Stimulated activated CD4-positive, alpha-beta T cell treated with anti-CD3 and anti-CD28 coated beads, Interleukin-15, amount 100 ng/mL, for 1 hour (primary cell): ENCODE measurements around the gene DGKE.

Source experiments
- DNase-seq, 2 donors: peaks; one replicate each; pipeline ENCODE4 v3.0.0-alpha.2; 2020; ENCODE audit warnings: low read depth in 1 of 2, low spot score in 1 of 2

DGKE gene

GRCh38 chr17:56845934-56846333 lies 12.0 kb downstream of the DGKE start:
- no peak for DNase-seq

DNA sequence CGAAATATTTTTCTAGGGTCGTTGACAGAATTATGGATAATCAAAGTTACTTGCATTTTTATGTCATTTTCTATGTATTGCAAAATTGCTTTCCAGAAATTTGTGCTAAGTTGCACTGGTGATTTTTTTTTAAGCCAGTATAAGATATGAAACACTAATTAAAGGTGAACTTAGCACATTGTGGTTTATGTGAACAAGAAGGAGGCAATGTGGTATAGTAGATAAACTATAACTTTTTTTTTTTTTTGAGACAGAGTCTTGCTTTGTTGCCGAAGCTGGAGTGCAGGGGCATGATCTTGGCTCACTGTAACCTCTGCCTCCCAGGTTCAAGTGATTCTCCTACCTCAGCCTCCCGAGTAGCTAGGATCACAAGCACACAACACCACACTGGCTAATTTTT lies 13.2 kb downstream of the DGKE start:
- DNase-seq = no peak

- no peak for DNase-seq
Observed at GRCh38 chr17:56849131-56849530, 15.2 kb downstream of the DGKE start.

GRCh38 chr17:56850591-56850990 lies 16.6 kb downstream of the DGKE start:
- no peak for DNase-seq

- DNase-seq = no peak
Observed at GRCh38 chr17:56851008-56851407, 17.1 kb downstream of the DGKE start.

GRCh38 chr17:56861899-56862298 lies 27.9 kb downstream of the DGKE start:
- no peak for DNase-seq

- DNase-seq = no peak
Observed at GRCh38 chr17:56863974-56864373, 30.0 kb downstream of the DGKE start.

- DNase-seq = no peak
Observed at GRCh38 chr17:56866076-56866475, 32.1 kb downstream of the DGKE start.

GRCh38 chr17:56866496-56866895 lies 32.5 kb downstream of the DGKE start:
- no peak for DNase-seq

GRCh38 chr17:56867948-56868376 lies 34.0 kb downstream of the DGKE start:
- no peak for DNase-seq

- DNase-seq = no peak
Observed at GRCh38 chr17:56868716-56869115, 34.8 kb downstream of the DGKE start.

- DNase-seq = no peak
Observed at GRCh38 chr17:56870081-56870651, 36.2 kb downstream of the DGKE start.

- DNase-seq = no peak
Observed at GRCh38 chr17:56876766-56877179, 42.8 kb downstream of the DGKE start.

DNA sequence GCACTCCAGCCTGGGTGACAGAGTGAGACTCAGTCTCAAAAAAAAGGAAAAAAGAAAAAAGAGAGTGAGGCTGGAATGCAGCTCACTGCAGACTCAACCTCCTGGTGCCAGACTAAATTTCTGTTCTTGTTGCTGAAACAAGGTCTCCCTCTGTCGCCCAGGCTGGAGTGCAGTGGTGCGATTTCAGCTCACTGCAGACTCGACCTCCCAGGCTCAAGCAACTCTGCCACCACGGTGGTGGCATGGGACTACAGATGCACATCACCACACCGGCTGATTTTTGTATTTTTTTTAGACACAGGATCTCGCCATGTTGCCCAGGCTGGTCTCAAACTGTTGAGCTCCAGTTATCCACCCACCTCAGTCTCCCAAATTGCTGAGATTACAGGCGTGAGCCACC lies 45.3 kb downstream of the DGKE start:
- DNase-seq = no peak

DNA sequence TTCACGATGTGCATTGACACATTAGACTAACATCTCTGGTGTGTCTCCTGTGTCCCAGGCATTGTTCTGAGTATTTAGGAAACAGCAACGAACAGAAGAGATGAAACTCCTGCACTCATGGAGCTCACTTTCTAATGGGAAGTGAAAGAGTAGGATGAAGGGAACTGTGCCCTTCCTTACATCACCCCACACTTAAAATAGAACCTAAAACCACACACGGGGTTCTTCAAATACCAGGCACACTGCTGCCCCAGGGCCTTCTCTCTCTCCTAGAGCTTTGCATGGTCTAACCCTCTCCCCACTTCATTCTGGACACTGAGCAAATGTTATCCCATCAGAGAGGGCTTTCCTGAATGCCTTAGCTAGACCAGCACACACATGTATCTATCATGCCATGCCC lies 46.2 kb downstream of the DGKE start:
- no peak for DNase-seq

DNA sequence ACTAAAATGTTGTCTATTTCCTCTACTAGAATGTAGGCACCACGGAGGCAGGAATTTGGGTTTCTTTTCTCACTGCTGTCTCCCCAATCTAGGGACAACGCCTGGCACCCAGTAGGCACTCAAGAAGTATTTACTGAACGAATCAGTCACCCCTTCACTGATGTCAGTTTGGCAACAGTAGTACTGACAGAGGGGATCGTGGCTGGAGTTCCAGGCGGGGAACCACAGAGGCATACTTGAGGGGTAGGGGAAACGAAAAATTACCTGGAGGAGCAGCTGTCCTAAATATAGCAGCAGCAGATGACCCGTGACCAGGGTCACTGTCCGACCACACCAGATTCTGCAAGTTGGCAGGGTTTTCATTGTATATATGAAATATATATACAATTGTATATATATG lies 46.6 kb downstream of the DGKE start:
- no peak for DNase-seq

DNA sequence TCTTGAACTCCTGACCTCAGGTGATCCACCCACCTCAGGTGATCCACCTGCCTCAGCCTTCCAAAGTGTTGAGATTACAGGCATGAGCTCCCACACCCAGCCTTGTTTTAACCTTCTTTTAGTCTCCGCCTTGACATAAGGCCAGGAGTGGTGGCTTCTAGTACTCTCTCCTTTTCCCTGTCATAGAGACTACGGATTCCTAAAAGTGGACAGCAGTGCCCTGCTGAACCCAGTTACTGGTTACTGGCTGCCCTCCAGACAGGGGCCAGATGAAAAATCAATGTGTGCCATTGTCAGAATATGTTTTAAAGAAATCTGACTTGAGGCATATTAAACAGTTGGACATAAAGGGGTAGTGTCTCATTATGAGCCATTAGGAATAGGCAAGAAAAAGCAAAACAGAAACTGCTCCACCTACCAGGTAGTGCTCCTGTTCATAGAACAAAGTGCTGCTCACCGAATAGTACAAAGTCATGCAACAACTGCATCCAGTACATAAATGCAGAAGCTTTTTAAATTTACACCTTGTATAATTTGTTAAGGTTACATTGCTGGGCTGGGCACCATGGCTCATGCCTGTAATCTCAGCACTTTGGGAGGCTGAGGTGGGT lies 47.8 kb downstream of the DGKE start:
- DNase-seq = no peak

- no peak for DNase-seq
Observed at GRCh38 chr17:56883616-56884015, 49.7 kb downstream of the DGKE start.

- no peak for DNase-seq
Observed at GRCh38 chr17:56884483-56885311, 50.7 kb downstream of the DGKE start.

DNA sequence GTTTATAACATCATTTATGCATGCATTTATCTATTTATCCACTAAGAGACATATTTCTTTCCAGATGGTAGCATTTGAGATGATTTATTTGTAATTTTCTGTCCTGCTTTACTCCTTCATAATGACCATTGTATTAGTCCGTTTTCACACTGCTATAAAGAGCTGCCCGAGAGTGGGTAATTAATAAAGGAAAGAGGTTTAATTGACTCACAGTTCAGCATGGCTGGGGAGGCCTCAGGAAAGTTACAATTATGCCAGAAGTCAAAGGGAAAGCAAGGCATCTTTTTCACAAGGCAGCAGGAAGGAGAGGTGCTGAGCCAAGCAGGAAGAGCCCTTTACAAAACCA lies 51.3 kb downstream of the DGKE start:
- DNase-seq = no peak

DNA sequence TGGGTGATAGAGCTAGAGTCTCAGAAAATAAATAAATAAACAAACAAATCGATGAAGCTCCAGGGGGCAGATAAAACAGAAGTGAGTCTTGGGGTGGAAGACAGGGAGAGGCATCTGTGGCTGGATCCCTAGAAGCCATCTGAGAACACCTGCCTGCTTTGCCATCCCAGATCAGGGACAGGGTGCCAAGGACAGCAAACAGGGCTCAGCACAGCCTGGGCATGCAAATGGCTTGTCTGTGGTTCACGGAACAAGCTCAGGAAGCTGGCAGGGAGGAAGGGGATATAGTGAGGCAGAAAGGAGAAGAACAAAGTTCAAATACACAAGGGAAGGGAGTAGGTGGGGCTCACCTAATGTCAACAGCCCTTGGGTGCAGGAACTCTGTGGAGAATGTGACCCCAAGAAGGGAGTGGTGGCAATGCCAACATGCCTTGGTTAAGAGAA lies 52.4 kb downstream of the DGKE start:
- DNase-seq = no peak

GRCh38 chr17:56887105-56887504 lies 53.2 kb downstream of the DGKE start:
- DNase-seq = no peak
